HG03025 (cell line): Measurements from ENCODE around the gene MYH8.

Source experiments
- ATAC-seq: cut with Tn5 transposase; IDR thresholded peaks from one replicate; pipeline ENCODE4 v1.9.1; 2021; ENCODE audit warnings: mild to moderate bottlenecking, moderate library complexity; ENCODE audit not compliant: unreplicated experiment, low FRiP score

MYH8 gene

DNA sequence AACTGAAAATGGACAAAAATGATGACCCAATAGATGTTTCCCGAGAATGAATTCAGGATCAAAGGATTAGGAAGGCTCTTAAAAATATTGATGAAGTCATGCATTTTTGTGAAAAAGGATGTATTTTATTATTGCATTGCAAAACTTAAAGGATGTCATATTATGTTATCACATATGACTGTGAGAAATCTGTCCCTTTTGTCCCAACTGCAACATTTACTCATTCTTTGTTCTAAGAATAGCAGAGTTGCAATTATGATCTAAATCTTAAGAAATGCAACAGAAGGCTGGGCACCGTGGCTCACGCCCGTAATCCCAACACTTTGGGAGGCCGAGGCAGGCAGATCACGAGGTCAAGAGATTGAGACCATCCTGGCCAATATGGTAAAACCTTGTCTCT, 35.9 kb downstream of the MYH8 start:
- ATAC-seq: no peak

DNA sequence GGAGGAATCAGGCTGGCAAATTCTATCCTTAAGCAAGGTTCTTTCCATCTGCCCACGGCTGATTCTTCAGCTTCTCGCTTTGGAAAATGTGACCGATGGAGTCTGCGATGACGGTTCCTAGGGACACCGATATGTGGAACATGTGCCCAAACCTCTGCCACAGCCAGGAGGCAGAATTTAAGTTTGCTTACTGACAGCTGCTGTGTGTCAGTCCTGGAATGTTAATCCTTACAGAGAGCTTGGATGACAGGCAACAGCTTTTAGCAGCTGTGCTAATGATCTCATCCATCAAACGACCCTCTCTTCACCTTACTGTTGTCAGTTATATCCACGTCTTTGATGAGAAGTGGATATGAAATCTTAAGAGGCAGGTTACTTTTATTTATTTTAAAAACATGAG, 37.6 kb downstream of the MYH8 start:
- ATAC-seq: no peak

DNA sequence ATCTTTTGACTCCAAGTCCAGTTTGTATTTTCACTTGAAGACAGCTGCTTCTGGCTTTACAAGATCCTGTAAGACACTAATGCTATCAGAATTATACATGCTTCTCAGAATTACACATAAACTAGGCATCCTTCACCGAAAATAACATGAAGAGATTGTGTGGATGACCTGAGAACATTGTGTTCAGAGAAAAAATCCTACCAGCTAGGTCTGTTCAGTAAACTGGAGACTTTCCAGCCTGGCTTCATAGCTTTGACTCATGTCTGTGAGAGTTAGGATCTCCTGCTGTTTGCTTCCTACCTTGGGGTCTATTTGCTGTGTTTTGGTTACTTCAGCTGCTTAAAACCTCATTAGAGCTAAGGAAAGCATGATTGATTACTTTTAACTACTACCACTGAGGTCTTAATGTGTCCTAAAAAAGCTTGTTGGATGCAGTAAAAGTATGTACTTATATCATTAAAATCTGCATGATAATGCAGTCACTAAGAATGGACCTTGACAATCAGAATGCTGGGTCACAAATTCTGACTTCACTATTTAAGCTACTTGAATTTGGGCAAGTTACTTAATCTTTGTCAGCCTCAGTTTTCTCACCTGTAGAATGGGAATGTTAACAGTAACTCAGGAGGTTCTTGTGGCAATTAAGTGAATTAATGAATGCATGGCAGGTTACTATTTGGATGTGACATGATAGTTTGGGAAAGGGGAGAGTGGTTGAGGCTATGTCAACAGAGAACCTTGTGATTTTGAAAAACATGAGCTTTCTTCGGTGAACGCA, 40.9 kb downstream of the MYH8 start:
- no peak for ATAC-seq

DNA sequence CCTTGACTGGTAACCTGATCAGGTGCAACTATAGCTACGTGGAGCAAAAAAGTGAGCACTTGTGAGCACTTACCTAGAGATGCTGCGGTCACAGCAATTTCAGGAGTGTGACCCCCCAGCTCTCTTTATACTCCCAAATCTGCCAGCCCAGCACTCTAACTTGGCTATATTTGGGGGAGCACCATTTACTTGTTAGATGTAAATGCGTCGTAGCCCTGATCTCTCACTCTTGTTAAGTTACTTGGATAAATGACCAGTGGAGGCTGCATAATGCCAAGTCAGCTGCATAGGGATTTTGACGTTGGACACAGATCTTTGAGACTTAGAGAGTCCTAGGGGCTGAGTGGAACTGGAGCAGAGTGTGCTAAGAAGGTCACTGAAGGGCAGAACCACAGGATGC, 48.8 kb downstream of the MYH8 start, which contains the start of gene MYH13:
Gene MYH13, minus strand, starts transcription at position 101 of the 400 bp plus-strand sequence. CDS start 8,476 bp downstream, outside the sequence.
- no peak for ATAC-seq

DNA sequence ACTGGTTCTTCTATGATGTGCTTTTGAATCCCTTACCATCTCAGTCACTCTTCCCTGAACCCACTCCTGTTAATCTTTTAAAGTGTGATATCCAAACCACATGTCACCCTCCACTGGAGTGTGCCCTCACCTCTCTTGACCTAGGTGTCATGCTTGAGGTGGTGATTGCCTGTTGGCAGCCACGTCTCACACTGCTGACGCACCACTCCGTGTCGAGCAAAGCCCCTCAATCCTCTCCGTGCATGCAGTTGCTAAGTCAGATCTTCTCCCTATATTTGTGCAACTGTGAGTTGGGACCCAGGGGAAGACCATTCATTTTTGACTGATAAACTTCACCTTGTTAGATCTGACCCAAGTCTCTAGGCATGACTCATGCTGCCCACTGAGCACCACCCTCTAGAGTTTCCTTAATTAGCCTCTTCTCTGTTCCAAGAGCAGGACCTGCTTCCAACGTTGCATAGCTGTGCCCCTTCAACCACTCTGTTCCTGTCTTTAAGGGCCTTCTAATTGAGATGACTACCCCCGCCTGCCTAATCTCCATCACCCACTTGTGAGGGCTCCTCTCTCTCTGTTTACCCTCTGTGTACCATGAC, 51.6 kb downstream of the MYH8 start:
- ATAC-seq: no peak

DNA sequence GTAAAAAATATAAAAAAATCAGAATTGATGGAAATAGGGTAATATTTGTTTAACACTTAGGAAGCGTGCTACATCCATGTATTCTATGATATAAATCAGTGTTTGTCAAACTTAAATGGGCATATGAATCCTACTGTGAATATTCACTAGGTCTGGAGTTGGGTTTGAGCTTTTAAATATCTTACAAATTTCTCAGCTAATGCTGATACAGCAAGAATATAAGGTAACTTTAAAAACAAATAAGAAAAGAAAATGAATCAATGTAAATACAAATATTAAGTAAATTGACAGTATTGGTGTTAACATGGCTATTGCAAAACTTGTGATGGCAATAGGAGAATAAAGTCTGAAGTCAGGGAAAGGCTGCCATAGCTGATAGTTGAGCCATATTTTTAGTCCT, 52.5 kb downstream of the MYH8 start:
- no peak for ATAC-seq

DNA sequence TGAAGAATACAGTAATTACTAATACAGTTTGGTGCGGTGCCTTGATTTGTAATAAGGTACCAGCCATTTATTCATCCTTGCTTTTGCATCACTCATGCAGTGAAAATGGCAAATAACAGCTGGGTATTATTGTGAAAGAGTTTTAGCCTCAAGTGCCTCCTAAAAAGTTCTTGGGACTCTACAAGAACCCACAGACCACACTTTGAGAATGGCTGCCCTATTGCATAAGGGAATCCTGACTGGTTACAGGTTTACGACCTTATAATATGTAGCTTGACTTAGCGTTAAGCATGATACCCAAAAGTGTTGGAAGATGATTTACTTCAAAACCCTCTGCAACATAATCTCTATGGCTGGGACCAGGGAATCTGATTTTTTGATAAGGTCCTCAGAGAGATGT, 53.2 kb downstream of the MYH8 start:
- ATAC-seq: no peak

DNA sequence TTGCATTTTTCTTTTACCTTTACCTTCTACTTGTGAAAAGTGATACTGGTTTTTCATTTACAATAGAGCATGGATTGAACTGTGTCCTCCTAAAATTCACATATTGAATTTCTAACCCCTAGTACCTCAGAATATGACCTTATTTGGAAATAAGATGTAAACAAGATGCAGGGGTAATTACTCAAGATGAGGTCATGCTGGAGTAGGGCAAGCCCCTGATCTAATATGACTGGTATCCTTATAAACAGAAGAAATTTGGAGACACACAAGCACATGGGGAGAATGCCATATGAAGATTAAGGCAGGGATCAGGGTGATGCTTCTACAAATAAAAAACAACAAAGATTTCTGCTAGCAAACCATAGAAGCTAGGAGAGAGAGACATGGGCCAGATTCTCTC, 61.2 kb downstream of the MYH8 start:
- no peak for ATAC-seq

DNA sequence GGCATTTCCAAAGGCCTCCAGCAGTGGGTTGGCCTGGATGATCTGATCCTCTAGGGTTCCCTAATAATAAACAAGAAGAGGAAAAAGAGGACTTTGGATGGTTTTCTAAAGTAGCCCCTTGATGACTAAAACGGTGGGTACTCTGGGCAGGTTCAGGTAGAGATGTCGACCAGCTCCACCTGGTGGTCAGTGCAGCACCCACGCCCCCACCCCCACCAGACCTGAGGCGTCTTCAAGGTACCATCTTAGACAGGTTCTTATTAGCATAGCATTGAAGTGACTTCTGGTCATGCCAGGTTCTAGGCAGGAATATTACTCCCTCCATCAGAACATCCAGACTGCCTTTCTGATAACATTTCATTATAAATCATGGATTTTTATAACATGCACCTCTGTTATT, 64.0 kb downstream of the MYH8 start:
- ATAC-seq: no peak

DNA sequence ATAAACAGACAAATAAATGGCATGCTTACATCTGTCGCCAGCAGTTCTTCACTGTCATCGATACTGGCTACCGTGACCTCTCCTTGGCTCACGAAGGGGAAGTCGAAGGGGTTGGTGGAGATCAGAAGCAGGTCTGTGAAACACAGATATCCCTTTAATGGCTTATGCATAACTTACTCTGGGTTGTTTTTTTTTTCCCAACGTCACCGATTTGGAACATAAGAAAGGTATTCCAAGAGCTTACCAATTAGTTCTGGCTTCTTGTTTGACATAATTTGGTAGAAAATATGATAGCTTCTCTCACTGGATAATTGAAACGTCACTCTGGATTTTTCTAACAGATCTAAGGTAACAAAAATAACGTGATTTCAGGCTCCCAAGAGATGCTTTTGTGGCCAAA, 67.1 kb downstream of the MYH8 start:
- no peak for ATAC-seq

DNA sequence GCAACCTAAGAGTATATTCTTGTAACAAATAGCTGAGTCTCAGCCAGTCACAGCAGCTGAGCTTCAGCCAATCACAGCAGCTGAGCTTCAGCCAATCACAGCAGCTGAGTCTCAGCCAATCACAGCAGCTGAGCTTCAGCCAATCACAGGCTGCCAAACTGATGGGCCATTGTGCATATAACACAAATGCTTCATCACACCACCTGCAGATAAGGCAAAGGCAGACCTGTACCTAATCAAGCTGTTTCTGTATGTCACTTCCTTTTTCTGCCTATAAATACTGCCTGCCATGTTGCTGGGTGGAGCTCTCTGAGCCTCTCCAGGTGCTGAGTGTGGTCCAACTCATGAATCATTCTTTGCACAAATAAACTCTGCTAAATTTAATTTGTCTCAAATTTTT, 68.9 kb downstream of the MYH8 start:
- ATAC-seq: no peak

DNA sequence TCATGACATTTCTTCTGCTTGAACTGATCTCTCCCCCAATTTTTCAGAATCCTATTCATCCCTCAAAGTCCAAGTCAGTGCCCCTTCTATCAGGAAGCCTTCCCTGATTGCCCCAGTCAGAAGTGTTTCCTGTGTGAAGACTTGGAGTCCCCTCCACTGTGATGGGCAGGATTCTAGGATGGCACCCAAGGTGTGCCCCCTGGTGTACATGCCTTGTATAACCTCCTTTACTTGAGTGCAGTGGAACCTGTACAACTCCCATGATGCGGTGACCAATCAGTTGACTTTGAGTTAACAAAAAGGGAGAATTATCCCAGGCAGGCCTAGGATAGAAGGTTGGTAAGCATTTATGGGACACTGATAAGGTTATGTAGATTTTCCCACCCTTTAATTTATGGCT, 72.3 kb downstream of the MYH8 start:
- ATAC-seq: no peak

DNA sequence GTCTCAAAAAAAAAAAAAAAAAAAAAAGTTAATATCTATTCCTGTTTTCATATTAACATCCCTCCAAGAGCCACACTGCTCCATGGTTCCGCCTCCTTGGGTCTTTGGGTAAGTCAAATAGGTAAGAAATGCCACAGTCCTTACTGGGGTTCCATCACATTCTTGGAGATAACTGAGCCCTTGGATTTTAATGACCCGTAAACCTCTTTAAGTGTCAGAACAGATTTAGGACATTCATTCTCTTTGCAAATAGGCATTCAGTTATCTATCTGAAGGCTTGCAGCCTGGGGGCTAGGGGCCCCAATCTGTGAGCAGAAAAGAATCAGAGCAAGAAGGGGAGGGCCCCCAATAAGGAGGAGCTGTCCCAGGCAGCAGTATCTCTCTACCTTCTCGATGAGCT, 76.9 kb downstream of the MYH8 start:
- ATAC-seq: no peak
